ENCODE measurements around the gene MAST1.

GRCh38 chr19:12843328-12843727 lies 5.0 kb downstream of the MAST1 start:
- no peak for TF ChIP-seq CTCF (IDR thresholded peaks at IDR 0.05)
- no peak for TF ChIP-seq POLR2AphosphoS5 (IDR thresholded peaks at IDR 0.05)
- no peak for TF ChIP-seq POLR2A (IDR thresholded peaks at IDR 0.05)

Data from prostate gland (tissue), 2 donors.